Progenitor cell of endocrine pancreas (in vitro differentiated cells): ENCODE measurements around the gene ZIC4. TPM values are rescaled to one million over a fixed set of nuclear protein-coding genes. Genes with fewer than 3 reads are reported as not detected.

Source experiments
- DNase-seq: peaks from one replicate; pipeline ENCODE4 v3.0.0; 2021; ENCODE audit warnings: low spot score; ENCODE audit not compliant: unreplicated experiment
- H3K27ac Mint-ChIP-seq: 2 replicates; pipeline ENCODE4 v1.8.0; 2021; ENCODE audit warnings: mild to moderate bottlenecking, moderate library complexity, mixed read lengths
- H3K27me3 Mint-ChIP-seq: 2 replicates; pipeline ENCODE4 v1.8.0; 2021; ENCODE audit warnings: mixed read lengths
- H3K36me3 Mint-ChIP-seq: 2 replicates; pipeline ENCODE4 v1.8.0; 2022; ENCODE audit warnings: mixed read lengths; ENCODE audit not compliant: insufficient read depth
- H3K4me1 Mint-ChIP-seq: 2 replicates; pipeline ENCODE4 v1.8.0; 2021; ENCODE audit warnings: low read depth, mixed read lengths
- H3K4me3 Mint-ChIP-seq: 2 replicates; pipeline ENCODE4 v1.8.0; 2021; ENCODE audit warnings: low read depth, mild to moderate bottlenecking, moderate library complexity, mixed read lengths
- H3K9me3 Mint-ChIP-seq: 2 replicates; pipeline ENCODE4 v1.8.0; 2021; ENCODE audit warnings: low read depth, mixed read lengths
- CTCF ChIP-seq: fragments of 200-600 bp; sonication (generic); IDR thresholded peaks from one replicate; pipeline ENCODE4 v1.5.0; 2021; ENCODE audit warnings: antibody characterized with exemption, mild to moderate bottlenecking; ENCODE audit not compliant: unreplicated experiment
- total RNA-seq: library from RNA; stranded (reverse); gene quantifications from 2 replicates; pipeline ENCODE4 v1.2.1, GENCODE V29; 2021

The ZIC4 gene
- total RNA-seq, 1 donor from 2014 or later: not detected

GRCh38 chr3:147428326-147428725 is 22.0 kb upstream of the ZIC4 start:
- no peak for DNase-seq
- peaks cover 88% of the 10 kb centered on the region for H3K27me3 Mint-ChIP-seq
- no peaks in the 10 kb centered on the region for H3K9me3 Mint-ChIP-seq

GRCh38 chr3:147427746-147428145 is 21.4 kb upstream of the ZIC4 start:
- Mint-ChIP-seq H3K36me3 (no peaks in the 10 kb centered on the region), H3K4me1 (no peaks in the 10 kb centered on the region), H3K27ac (no peak overlapping the region), H3K27me3 (peaks cover 90% of the 10 kb centered on the region), H3K9me3 (no peaks in the 10 kb centered on the region), H3K4me3 (no peak overlapping the region)
- TF ChIP-seq CTCF: no peak
- DNase-seq: no peak

More at GRCh38 chr3:147428326-147428725, 22.0 kb upstream of the ZIC4 start:
- TF ChIP-seq CTCF: no peak
- Mint-ChIP-seq H3K4me3 (no peak overlapping the region), H3K27ac (no peak overlapping the region), H3K4me1 (no peaks in the 10 kb centered on the region), H3K36me3 (no peaks in the 10 kb centered on the region)

- Mint-ChIP-seq H3K27ac (no peak overlapping the region), H3K27me3 (peaks cover 91% of the 10 kb centered on the region), H3K36me3 (no peaks in the 10 kb centered on the region), H3K9me3 (no peaks in the 10 kb centered on the region), H3K4me1 (no peaks in the 10 kb centered on the region), H3K4me3 (no peak overlapping the region)
- no peak for DNase-seq
- no peak for TF ChIP-seq CTCF
Observed at GRCh38 chr3:147426931-147427330, 20.6 kb upstream of the ZIC4 start.

- H3K4me3 Mint-ChIP-seq: no peak overlapping the region
- H3K27ac Mint-ChIP-seq: no peak overlapping the region
- H3K36me3 Mint-ChIP-seq: no peaks in the 10 kb centered on the region
- peaks cover 92% of the 10 kb centered on the region for H3K27me3 Mint-ChIP-seq
- no peaks in the 10 kb centered on the region for H3K4me1 Mint-ChIP-seq
- no peak for TF ChIP-seq CTCF
- H3K9me3 Mint-ChIP-seq: no peaks in the 10 kb centered on the region
- no peak for DNase-seq
Observed at GRCh38 chr3:147425388-147425850, 19.1 kb upstream of the ZIC4 start.

GRCh38 chr3:147424581-147425387 is 18.4 kb upstream of the ZIC4 start:
- no peak for TF ChIP-seq CTCF
- H3K9me3 Mint-ChIP-seq: no peaks in the 10 kb centered on the region
- DNase-seq: no peak
- peaks cover under 1% of the 10 kb centered on the region for H3K4me1 Mint-ChIP-seq
- H3K27ac Mint-ChIP-seq: no peak overlapping the region
- peaks cover 92% of the 10 kb centered on the region for H3K27me3 Mint-ChIP-seq
- no peaks in the 10 kb centered on the region for H3K36me3 Mint-ChIP-seq
- H3K4me3 Mint-ChIP-seq: no peak overlapping the region
